Activated effector memory CD4-positive, alpha-beta T cell treated with anti-CD3 and anti-CD28 coated beads, Interleukin-2, amount 50 U/mL, for 16 hours (primary cell): Measurements from ENCODE around the gene A4GNT.

Experiments used
- DNase-seq: peaks from one replicate; pipeline ENCODE4 v3.0.0-alpha.2; 2020

The A4GNT gene

GRCh38 chr3:138078096-138078495, 54.1 kb downstream of the A4GNT start:
- DNase-seq: no peak
